A549 (cell line): Measurements from ENCODE around the gene CNTNAP5. TPM values are rescaled to one million over a fixed set of nuclear protein-coding genes. Genes with fewer than 3 reads are reported as not detected.

ENCODE experiments used
- ATAC-seq, 2 experiments: fragments of 200-7000 bp in 1 of 2; fragments of >200 bp in 1 of 2; cut with Nextera tagmentation in 1 of 2; cut with Tn5 transposase in 1 of 2; 3 replicates each; pipeline versions ENCODE4 v1.8.0 to v1.9.1; 2018 to 2020; ENCODE audit warnings: mild to moderate bottlenecking in 1 of 2, moderate library complexity in 1 of 2
- CTCF ChIA-PET: fragments of 300-600 bp; sonication (Branson Sonifier 250); formaldehyde crosslinking; extraction: SDS; loops from one replicate; lab custom pipeline; 2021; ENCODE audit warnings: antibody characterized with exemption, inconsistent platforms; lab: Yijun Ruan, JAX
- POLR2A ChIA-PET: fragments of 350-600 bp; formaldehyde crosslinking; extraction: SDS; loops from one replicate; lab custom pipeline; 2021; ENCODE audit warnings: antibody characterized with exemption, inconsistent platforms; lab: Yijun Ruan, JAX
- DNase-seq, 2 experiments: peaks; one replicate each; pipeline versions ENCODE4 v3.0.0 to v3.0.0-alpha.2; 2011 to 2016; ENCODE audit warnings: low read depth in 1 of 2, low spot score in 1 of 2
- FAIRE-seq: peaks from 2 replicates; lab custom pipeline; 2011; peaks lifted over from hg19 to GRCh38; lab: Jason Lieb, UNC
- H3K27ac ChIP-seq, 2 experiments: fragments of >200 bp; sonication (Bioruptor Twin); formaldehyde crosslinking; 3 replicates each; pipeline ENCODE4 v1.5.1; 2016 to 2017
- H3K4me1 ChIP-seq: fragments of >200 bp; sonication (Bioruptor Twin); formaldehyde crosslinking; 3 replicates; pipeline ENCODE4 v1.6.1; 2016
- H3K4me2 ChIP-seq: fragments of >200 bp; sonication (Bioruptor Twin); formaldehyde crosslinking; 3 replicates; pipeline ENCODE4 v1.6.1; 2016
- H3K4me3 ChIP-seq: fragments of >200 bp; sonication (Bioruptor Twin); formaldehyde crosslinking; 3 replicates; pipeline ENCODE4 v1.5.1; 2016
- H3K9me3 ChIP-seq: fragments of >200 bp; sonication (Bioruptor Twin); formaldehyde crosslinking; 3 replicates; pipeline ENCODE4 v1.6.1; 2016
- ATOH8 ChIP-seq: fragments of 250-450 bp; sonication (Bioruptor Pico); IDR thresholded peaks from 2 replicates; pipeline ENCODE4 v1.5.0; 2020; ENCODE audit warnings: low read depth, mild to moderate bottlenecking, moderate library complexity
- CBX2 ChIP-seq: fragments of 200-600 bp; sonication (generic); IDR thresholded peaks from 2 replicates; pipeline ENCODE4 v1.6.1; 2016; ENCODE audit warnings: low read depth, mild to moderate bottlenecking, borderline replicate concordance
- CBX8 ChIP-seq: fragments of 200-600 bp; sonication (generic); IDR thresholded peaks from 2 replicates; pipeline ENCODE4 v1.6.1; 2016
- CEBPB ChIP-seq, 2 experiments: fragments of >200 bp in 1 of 2; sonication (Bioruptor Twin) in 1 of 2; formaldehyde crosslinking in 1 of 2; IDR thresholded peaks; 2 replicates each; pipeline ENCODE4 v1.6.1; 2012 to 2016
- EHF ChIP-seq: fragments of 250-450 bp; sonication (Bioruptor Pico); IDR thresholded peaks from 2 replicates; pipeline ENCODE4 v1.5.0; 2020; ENCODE audit warnings: mild to moderate bottlenecking
- EHMT2 ChIP-seq: fragments of 200-600 bp; sonication (generic); IDR thresholded peaks from 2 replicates; pipeline ENCODE4 v1.6.1; 2016; ENCODE audit warnings: antibody characterized with exemption, low read depth, mild to moderate bottlenecking, moderate library complexity
- ELK1 ChIP-seq: fragments of 150-350 bp; IDR thresholded peaks from 2 replicates; pipeline ENCODE4 v1.6.1; 2014; ENCODE audit warnings: low read depth, mild to moderate bottlenecking, low read length
- EP300 ChIP-seq, 2 experiments: fragments of >200 bp; sonication (Bioruptor Twin); formaldehyde crosslinking; IDR thresholded peaks; 2 replicates in 1 of 2; 3 replicates in 1 of 2; pipeline ENCODE4 v1.6.1; 2016 to 2017
- ESRRA ChIP-seq: fragments of 150-350 bp; IDR thresholded peaks from 2 replicates; pipeline ENCODE4 v1.6.1; 2014; ENCODE audit warnings: mild to moderate bottlenecking, low read length, borderline replicate concordance
- FOSB ChIP-seq: fragments of 250-450 bp; sonication (Bioruptor Pico); IDR thresholded peaks from 2 replicates; pipeline ENCODE4 v1.5.0; 2020; ENCODE audit warnings: mild to moderate bottlenecking, moderate library complexity
- FOXS1 ChIP-seq: fragments of 250-450 bp; sonication (Bioruptor Pico); IDR thresholded peaks from 2 replicates; pipeline ENCODE4 v1.5.0; 2020; ENCODE audit warnings: mild to moderate bottlenecking, moderate library complexity
- HDAC2 ChIP-seq: fragments of 200-600 bp; sonication (generic); IDR thresholded peaks from 2 replicates; pipeline ENCODE4 v1.6.1; 2016
- HES2 ChIP-seq: fragments of >200 bp; sonication (Bioruptor Twin); formaldehyde crosslinking; IDR thresholded peaks from 2 replicates; pipeline ENCODE4 v1.6.1; 2016
- HOXB13 ChIP-seq: fragments of 250-450 bp; sonication (Bioruptor Pico); IDR thresholded peaks from 2 replicates; pipeline ENCODE4 v1.5.0; 2020; ENCODE audit warnings: low read depth, mild to moderate bottlenecking, moderate library complexity
- JUN ChIP-seq, 2 experiments: fragments of >200 bp; sonication (Bioruptor Twin); formaldehyde crosslinking; IDR thresholded peaks; 2 replicates in 1 of 2; 3 replicates in 1 of 2; pipeline ENCODE4 v1.6.1; 2016 to 2017
- MAFK ChIP-seq: fragments of 450-650 bp; IDR thresholded peaks from 2 replicates; pipeline ENCODE4 v1.6.1; 2014; ENCODE audit not compliant: partially characterized antibody
- NFE2L2 ChIP-seq: fragments of 150-350 bp; conservative IDR thresholded peaks from 2 replicates; pipeline ENCODE4 v1.6.1; 2014; ENCODE audit warnings: low read length
- NR3C1 ChIP-seq: fragments of >200 bp; sonication (Bioruptor Twin); formaldehyde crosslinking; IDR thresholded peaks from 3 replicates; pipeline ENCODE4 v1.6.1; 2017
- POLR2A ChIP-seq: IDR thresholded peaks from 2 replicates; pipeline ENCODE4 v1.6.1; 2012; ENCODE audit warnings: mild to moderate bottlenecking, low read length
- POLR2AphosphoS2 ChIP-seq: conservative IDR thresholded peaks from 2 replicates; pipeline ENCODE4 v1.6.1; 2012; ENCODE audit warnings: low read length, improper control_type of control experiment, inconsistent platforms
- RARB ChIP-seq: fragments of 250-450 bp; sonication (Bioruptor Pico); IDR thresholded peaks from 2 replicates; pipeline ENCODE4 v1.8.0; 2021; ENCODE audit warnings: mild to moderate bottlenecking, moderate library complexity
- RFX5 ChIP-seq: fragments of 450-650 bp; IDR thresholded peaks from 2 replicates; pipeline ENCODE4 v1.7.1; 2014; ENCODE audit warnings: antibody characterized with exemption, mild to moderate bottlenecking, moderate library complexity
- SREBF2 ChIP-seq: fragments of 450-650 bp; IDR thresholded peaks from 2 replicates; pipeline ENCODE4 v1.6.1; 2014; ENCODE audit warnings: mild to moderate bottlenecking, moderate library complexity
- TFCP2L1 ChIP-seq: fragments of 250-450 bp; sonication (Bioruptor Pico); IDR thresholded peaks from 2 replicates; pipeline ENCODE4 v1.5.0; 2021; ENCODE audit warnings: mild to moderate bottlenecking
- USF2 ChIP-seq: fragments of 450-650 bp; IDR thresholded peaks from 2 replicates; pipeline ENCODE4 v1.6.1; 2014; ENCODE audit warnings: antibody characterized with exemption
- ZC3H11A ChIP-seq: fragments of 450-650 bp; IDR thresholded peaks from 2 replicates; pipeline ENCODE4 v1.6.1; 2014; ENCODE audit warnings: antibody characterized with exemption, mild to moderate bottlenecking
- ZNF302 ChIP-seq: fragments of 250-450 bp; sonication (Bioruptor Pico); IDR thresholded peaks from 2 replicates; pipeline ENCODE4 v1.9.0; 2021; ENCODE audit warnings: inconsistent platforms, mild to moderate bottlenecking, moderate library complexity
- WGBS: methylation state at CpG from one replicate; pipeline ENCODE4 v1.1.6; 2017; ENCODE audit errors: missing lambda C conversion rate; 5-methylcytosine and 5-hydroxymethylcytosine counted together
- polyA plus RNA-seq, 4 experiments: library from polyadenylated mRNA; depleted of rRNA in 3 of 4; stranded (reverse); fragments of >200 nt; fragmentation: RNase III in 1 of 4; extraction: RNeasy Plus Mini Kit Qiagen cat#74134 plus additional on column Dnase treatment in 1 of 4; gene quantifications; 2 replicates in 3 of 4; 3 replicates in 1 of 4; pipeline ENCODE4 v1.2.3, GENCODE V29; 2011 to 2017

CNTNAP5 gene
- polyA plus RNA-seq, 2 of the 4 experiments (the other 2 are of a cell fraction), result not detected

GRCh38 chr2:124810132-124810531, 785.0 kb downstream of the CNTNAP5 start:
- POLR2A ChIA-PET, result no interaction called here
- 4% methylated on average over 4 of the region's 4 CpGs for WGBS
- H3K27ac ChIP-seq, result no peak overlapping the region
- TF ChIP-seq RARB (CRISPR knock-in tag) (no peak), CEBPB (IDR thresholded peaks at IDR 0.05) (no peak)
- TF ChIP-seq, all 56 proteins: peak for 0
- CTCF ChIA-PET, result interaction anchor here (0.6 kb wide), 1 partner anchor 588 kb away, joined by 3 read pairs; no protein-coding TSS in a partner anchor
- Histone ChIP-seq H3K4me2 (no peak overlapping the region), H3K4me1 (no peaks in the 10 kb centered on the region), H3K9me3 (no peaks in the 10 kb centered on the region), H3K4me3 (no peak overlapping the region)
- DNase-seq (peak in 1 of 2 experiments; percentile 37), FAIRE-seq (no peak), ATAC-seq (peak in 1 of 2 experiments; percentile 38; a peak in 1 of 6 replicates)

GRCh38 chr2:124814968-124815745, 790.1 kb downstream of the CNTNAP5 start:
- FAIRE-seq, result no peak
- no peak for ATAC-seq
- H3K4me1 ChIP-seq, result no peaks in the 10 kb centered on the region
- no peak for DNase-seq
- ChIA-PET POLR2A (no interaction called here), CTCF (interaction anchor here (0.8 to 1.2 kb wide), 2 partner anchors 412 to 789 kb away, joined by 3 read pairs; no protein-coding TSS in a partner anchor)
- TF ChIP-seq EHMT2, result no peak
- no peak for TF ChIP-seq HOXB13
- no peak for TF ChIP-seq SREBF2
- no peak for TF ChIP-seq JUN (IDR thresholded peaks at IDR 0.05)
- no peak for TF ChIP-seq NR3C1
- no peak for TF ChIP-seq ESRRA
- TF ChIP-seq NFE2L2, result no peak
- TF ChIP-seq POLR2A, result no peak
- TF ChIP-seq ZNF302 (CRISPR knock-in tag), result no peak
- TF ChIP-seq RFX5, result no peak
- no peak for TF ChIP-seq HES2
- no peak for TF ChIP-seq EHF (CRISPR knock-in tag)
- no peak for TF ChIP-seq EP300 (IDR thresholded peaks at IDR 0.05)
- WGBS, result 16% methylated on average over 11 of the region's 11 CpGs
- no peak overlapping the region for H3K4me3 ChIP-seq
- no peak overlapping the region for H3K4me2 ChIP-seq
- H3K9me3 ChIP-seq, result no peaks in the 10 kb centered on the region
- no peak overlapping the region for H3K27ac ChIP-seq

- Histone ChIP-seq H3K4me1 (no peaks in the 10 kb centered on the region), H3K9me3 (no peaks in the 10 kb centered on the region), H3K27ac (no peak overlapping the region), H3K4me3 (no peak overlapping the region), H3K4me2 (no peak overlapping the region)
- ChIA-PET POLR2A (no interaction called here), CTCF (no interaction called here)
- no peak for DNase-seq
- no peak for ATAC-seq
- no peak for FAIRE-seq
- WGBS, result 0% methylated on average over 3 of the region's 3 CpGs
- no peak for TF ChIP-seq NFE2L2
- TF ChIP-seq HDAC2, result no peak
Measured at GRCh38 chr2:124816007-124816406, 790.9 kb downstream of the CNTNAP5 start.

GRCh38 chr2:124822516-124822915, 797.4 kb downstream of the CNTNAP5 start:
- FAIRE-seq, result no peak
- ChIA-PET CTCF (no interaction called here), POLR2A (no interaction called here)
- TF ChIP-seq CBX8, result no peak
- H3K4me3 ChIP-seq, result no peak overlapping the region
- no peak overlapping the region for H3K27ac ChIP-seq
- H3K4me1 ChIP-seq, result no peaks in the 10 kb centered on the region
- no peaks in the 10 kb centered on the region for H3K9me3 ChIP-seq
- ATAC-seq, result no peak
- 1% methylated on average over 3 of the region's 3 CpGs for WGBS
- H3K4me2 ChIP-seq, result no peak overlapping the region
- no peak for DNase-seq

GRCh38 chr2:124824441-124824840, 799.4 kb downstream of the CNTNAP5 start:
- FAIRE-seq (no peak), ATAC-seq (no peak), DNase-seq (no peak)
- H3K4me3 ChIP-seq, result no peak overlapping the region
- no peaks in the 10 kb centered on the region for H3K4me1 ChIP-seq
- H3K4me2 ChIP-seq, result no peak overlapping the region
- H3K27ac ChIP-seq, result no peak overlapping the region
- WGBS, result 4% methylated on average over 2 of the region's 2 CpGs
- POLR2A ChIA-PET, result no interaction called here
- H3K9me3 ChIP-seq, result no peaks in the 10 kb centered on the region
- CTCF ChIA-PET, result no interaction called here
- no peak for TF ChIP-seq ZNF302 (CRISPR knock-in tag)
- no peak for TF ChIP-seq HOXB13
- TF ChIP-seq MAFK, result no peak
- no peak for TF ChIP-seq ATOH8 (CRISPR knock-in tag)
- no peak for TF ChIP-seq USF2
- TF ChIP-seq TFCP2L1 (CRISPR knock-in tag), result no peak
- TF ChIP-seq ZC3H11A, result no peak
- TF ChIP-seq ELK1, result no peak
- TF ChIP-seq FOXS1 (CRISPR knock-in tag), result no peak
- TF ChIP-seq POLR2AphosphoS2, result no peak
- no peak for TF ChIP-seq EHMT2
- no peak for TF ChIP-seq ESRRA
- no peak for TF ChIP-seq CBX2
- no peak for TF ChIP-seq FOSB (CRISPR knock-in tag)
